ENCODE results near the gene PIGL. TPM values are rescaled to one million over a fixed set of nuclear protein-coding genes. Genes with fewer than 3 reads are reported as not detected.
"Not testable (repeated sequence)": the region's sequence is repeated elsewhere in the genome, so short reads cannot be mapped to it uniquely, and the experiment has no call there.

Gene PIGL
- total and polyA plus RNA-seq, 2 donors: 16.7 to 31.1 TPM

- Histone ChIP-seq H3K36me3 (ENCODE audit: control insufficient read depth in 2 of 2, insufficient read depth in 2 of 2, low read length in 1 of 2) (peaks cover 3 to 4% of the 10 kb centered on the region in 2 donors), H3K4me1 (ENCODE audit: control insufficient read depth in 2 of 2, insufficient read depth in 2 of 2, low read length in 2 of 2) (peaks cover 12 to 16% of the 10 kb centered on the region in 2 donors), H3K27me3 (ENCODE audit: control insufficient read depth in 2 of 2, insufficient read depth in 1 of 2, low read length in 1 of 2) (no peaks in the 10 kb centered on the region), H3K9me3 (ENCODE audit: control insufficient read depth in 2 of 2, insufficient read depth in 1 of 2, low read length in 1 of 2) (no peaks in the 10 kb centered on the region), H3K4me3 (ENCODE audit: low read length in 2 of 2) (peak overlapping the region; percentile 83 to 93), H3K27ac (ENCODE audit: low read depth in 1 of 2, low read length in 1 of 2) (peak overlapping the region; percentile 94 to 97)
- peak in 3 of 9 donors; percentile 23 to 36 (median 28) for DNase-seq (ENCODE audit: low read depth in 6 of 9, low spot score in 9 of 9)
- 11% methylated on average over 16 of the region's 16 CpGs for WGBS
These were observed 2.6 kb upstream of the PIGL start for GRCh38 chr17:16214190-16215001.

- under 1% methylated on average over 27 of the region's 27 CpGs for WGBS
- Histone ChIP-seq H3K27me3 (ENCODE audit: control insufficient read depth in 2 of 2, insufficient read depth in 1 of 2, low read length in 1 of 2) (no peaks in the 10 kb centered on the region), H3K4me1 (ENCODE audit: control insufficient read depth in 2 of 2, insufficient read depth in 2 of 2, low read length in 2 of 2) (peaks cover 12 to 16% of the 10 kb centered on the region in 2 donors), H3K9me3 (ENCODE audit: control insufficient read depth in 2 of 2, insufficient read depth in 1 of 2, low read length in 1 of 2) (no peaks in the 10 kb centered on the region), H3K27ac (ENCODE audit: low read depth in 1 of 2, low read length in 1 of 2) (peak overlapping the region; percentile 94 to 97), H3K36me3 (ENCODE audit: control insufficient read depth in 2 of 2, insufficient read depth in 2 of 2, low read length in 1 of 2) (peaks cover 3 to 4% of the 10 kb centered on the region in 2 donors), H3K4me3 (ENCODE audit: low read length in 2 of 2) (peak overlapping the region; percentile 83 to 93)
- DNase-seq (ENCODE audit: low read depth in 6 of 9, low spot score in 9 of 9): peak in 2 of 9 donors; percentile 28 to 29
These were observed 2.1 kb upstream of the PIGL start for GRCh38 chr17:16215002-16215272.

- H3K27me3 ChIP-seq (ENCODE audit: control insufficient read depth in 2 of 2, insufficient read depth in 1 of 2, low read length in 1 of 2): no peaks in the 10 kb centered on the region
- H3K4me3 ChIP-seq (ENCODE audit: low read length in 2 of 2): peak within 1 kb of the TSS; percentile 83 to 93
- H3K4me1 ChIP-seq (ENCODE audit: control insufficient read depth in 2 of 2, insufficient read depth in 2 of 2, low read length in 2 of 2): peaks cover 12 to 16% of the 10 kb centered on the region in 2 donors
- WGBS: under 1% methylated on average over 82 of the region's 82 CpGs
- H3K9me3 ChIP-seq (ENCODE audit: control insufficient read depth in 2 of 2, insufficient read depth in 1 of 2, low read length in 1 of 2): no peaks in the 10 kb centered on the region
- peak; percentile 57 to 96 (median 81) for DNase-seq (ENCODE audit: low read depth in 6 of 9, low spot score in 9 of 9)
- H3K27ac ChIP-seq (ENCODE audit: low read depth in 1 of 2, low read length in 1 of 2): peak within 1 kb of the TSS; percentile 94 to 97
- H3K36me3 ChIP-seq (ENCODE audit: control insufficient read depth in 2 of 2, insufficient read depth in 2 of 2, low read length in 1 of 2): peaks cover 3 to 4% of the 10 kb centered on the region in 2 donors
These were observed 1.6 kb upstream of the PIGL start, which contains the start of gene NCOR1 for GRCh38 chr17:16215273-16215964. Gene NCOR1 (minus strand): TSS chr17:16215534. CDS start chr17:16194569, 20,965 bp downstream.

GRCh38 chr17:16215965-16216316 lies 1.1 kb upstream of the PIGL start:
- peak in 4 of 9 donors; percentile 18 to 36 (median 32) for DNase-seq (ENCODE audit: low read depth in 6 of 9, low spot score in 9 of 9)
- H3K4me3 ChIP-seq (ENCODE audit: low read length in 2 of 2): peak overlapping the region; percentile 83 to 93
- no peaks in the 10 kb centered on the region for H3K9me3 ChIP-seq (ENCODE audit: control insufficient read depth in 2 of 2, insufficient read depth in 1 of 2, low read length in 1 of 2)
- H3K27ac ChIP-seq (ENCODE audit: low read depth in 1 of 2, low read length in 1 of 2): peak overlapping the region; percentile 94 to 97
- peaks cover 12 to 16% of the 10 kb centered on the region in 2 donors for H3K4me1 ChIP-seq (ENCODE audit: control insufficient read depth in 2 of 2, insufficient read depth in 2 of 2, low read length in 2 of 2)
- 59% methylated on average over 22 of the region's 22 CpGs for WGBS
- no peaks in the 10 kb centered on the region for H3K27me3 ChIP-seq (ENCODE audit: control insufficient read depth in 2 of 2, insufficient read depth in 1 of 2, low read length in 1 of 2)
- peaks cover 3 to 4% of the 10 kb centered on the region in 2 donors for H3K36me3 ChIP-seq (ENCODE audit: control insufficient read depth in 2 of 2, insufficient read depth in 2 of 2, low read length in 1 of 2)

- not testable (repeated sequence) for H3K9me3 ChIP-seq (ENCODE audit: control insufficient read depth in 2 of 2, insufficient read depth in 1 of 2, low read length in 1 of 2); H3K36me3 ChIP-seq (ENCODE audit: control insufficient read depth in 2 of 2, insufficient read depth in 2 of 2, low read length in 1 of 2); H3K27me3 ChIP-seq (ENCODE audit: control insufficient read depth in 2 of 2, insufficient read depth in 1 of 2, low read length in 1 of 2)
- whole genome bisulfite sequencing: 78% methylated on average over 38 of the region's 38 CpGs
- peak in 1 of 9 donors; percentile 5 for DNase-seq (ENCODE audit: low read depth in 6 of 9, low spot score in 9 of 9)
- Histone ChIP-seq H3K4me1 (ENCODE audit: control insufficient read depth in 2 of 2, insufficient read depth in 2 of 2, low read length in 2 of 2) (peaks cover 12 to 16% of the 10 kb centered on the region in 2 donors), H3K4me3 (ENCODE audit: low read length in 2 of 2) (peak overlapping the region; percentile 83 to 93), H3K27ac (ENCODE audit: low read depth in 1 of 2, low read length in 1 of 2) (peak overlapping the region; percentile 94 to 97)
These were observed 539 bp upstream of the PIGL start for GRCh38 chr17:16216341-16217001.

GRCh38 chr17:16222406-16222805 lies 5.4 kb downstream of the PIGL start:
- H3K27me3 ChIP-seq (ENCODE audit: control insufficient read depth in 2 of 2, insufficient read depth in 1 of 2, low read length in 1 of 2): no peaks in the 10 kb centered on the region
- no peak overlapping the region for H3K27ac ChIP-seq (ENCODE audit: low read depth in 1 of 2, low read length in 1 of 2)
- no peaks in the 10 kb centered on the region for H3K4me1 ChIP-seq (ENCODE audit: control insufficient read depth in 2 of 2, insufficient read depth in 2 of 2, low read length in 2 of 2)
- H3K36me3 ChIP-seq (ENCODE audit: control insufficient read depth in 2 of 2, insufficient read depth in 2 of 2, low read length in 1 of 2): peaks cover 0 to 4% of the 10 kb centered on the region in 2 donors
- WGBS: 97% methylated on average over 3 of the region's 3 CpGs
- no peak overlapping the region for H3K4me3 ChIP-seq (ENCODE audit: low read length in 2 of 2)
- no peak for DNase-seq (ENCODE audit: low read depth in 6 of 9, low spot score in 9 of 9)
- H3K9me3 ChIP-seq (ENCODE audit: control insufficient read depth in 2 of 2, insufficient read depth in 1 of 2, low read length in 1 of 2): no peaks in the 10 kb centered on the region

- H3K36me3 ChIP-seq (ENCODE audit: control insufficient read depth in 2 of 2, insufficient read depth in 2 of 2, low read length in 1 of 2); H3K4me3 ChIP-seq (ENCODE audit: low read length in 2 of 2); H3K4me1 ChIP-seq (ENCODE audit: control insufficient read depth in 2 of 2, insufficient read depth in 2 of 2, low read length in 2 of 2); H3K27me3 ChIP-seq (ENCODE audit: control insufficient read depth in 2 of 2, insufficient read depth in 1 of 2, low read length in 1 of 2); H3K9me3 ChIP-seq (ENCODE audit: control insufficient read depth in 2 of 2, insufficient read depth in 1 of 2, low read length in 1 of 2): not testable (repeated sequence)
- peak in 2 of 9 donors; percentile 7 to 46 for DNase-seq (ENCODE audit: low read depth in 6 of 9, low spot score in 9 of 9)
- WGBS: 64% methylated on average over 8 of the region's 8 CpGs
- peak overlapping the region in 1 of 2 donors; percentile 47 for H3K27ac ChIP-seq (ENCODE audit: low read depth in 1 of 2, low read length in 1 of 2)
These were observed 13.0 kb downstream of the PIGL start for GRCh38 chr17:16229912-16230561.

- Histone ChIP-seq H3K4me3 (ENCODE audit: low read length in 2 of 2) (no peak overlapping the region), H3K27ac (ENCODE audit: low read depth in 1 of 2, low read length in 1 of 2) (no peak overlapping the region), H3K36me3 (ENCODE audit: control insufficient read depth in 2 of 2, insufficient read depth in 2 of 2, low read length in 1 of 2) (no peaks in the 10 kb centered on the region), H3K27me3 (ENCODE audit: control insufficient read depth in 2 of 2, insufficient read depth in 1 of 2, low read length in 1 of 2) (no peaks in the 10 kb centered on the region), H3K9me3 (ENCODE audit: control insufficient read depth in 2 of 2, insufficient read depth in 1 of 2, low read length in 1 of 2) (no peaks in the 10 kb centered on the region), H3K4me1 (ENCODE audit: control insufficient read depth in 2 of 2, insufficient read depth in 2 of 2, low read length in 2 of 2) (peaks cover 4 to 5% of the 10 kb centered on the region in 2 donors)
- WGBS: 98% methylated on average over 1 of the region's 1 CpG
- DNase-seq (ENCODE audit: low read depth in 6 of 9, low spot score in 9 of 9): no peak
These were observed 15.4 kb downstream of the PIGL start for GRCh38 chr17:16232391-16232790.
